ENCODE results near the gene STX17.

- TF ChIP-seq CTCF (IDR thresholded peaks at IDR 0.05) (no peak), POLR2AphosphoS5 (IDR thresholded peaks at IDR 0.05) (no peak), POLR2A (IDR thresholded peaks at IDR 0.05) (no peak), EP300 (IDR thresholded peaks at IDR 0.05) (no peak)
Measured at GRCh38 chr9:99966001-99966400, 59.5 kb downstream of the STX17 start.
